ENCODE data around the gene CREBRF.

The CREBRF gene

GRCh38 chr5:173188280-173188679 lies 132.1 kb downstream of the CREBRF start:
- no peak for TF ChIP-seq CTCF (IDR thresholded peaks at IDR 0.05; ENCODE audit: insufficient read depth, missing control alignments)
- no peak for FAIRE-seq
- no peak for DNase-seq (ENCODE audit: insufficient read length, low spot score)

All from D721Med (cell line).